Middle frontal gyrus (tissue), 1 donor: ENCODE data around the gene ZCCHC14.
"Not testable (repeated sequence)": the region's sequence is repeated elsewhere in the genome, so short reads cannot be mapped to it uniquely, and the experiment has no call there.

ENCODE experiments used
- DNase-seq: peaks from one replicate; pipeline ENCODE4 v3.0.0-alpha.2; 2015; ENCODE audit warnings: low spot score; ENCODE audit errors: extremely low spot score

The ZCCHC14 gene

GRCh38 chr16:87482266-87482665 is 10.6 kb downstream of the ZCCHC14 start:
- DNase-seq: no peak

GRCh38 chr16:87481711-87482110 is 11.1 kb downstream of the ZCCHC14 start:
- DNase-seq: not testable (repeated sequence)

GRCh38 chr16:87477209-87477981 is 15.4 kb downstream of the ZCCHC14 start:
- not testable (repeated sequence) for DNase-seq

GRCh38 chr16:87474566-87474996 is 18.2 kb downstream of the ZCCHC14 start:
- no peak for DNase-seq

GRCh38 chr16:87474017-87474416 is 18.8 kb downstream of the ZCCHC14 start:
- DNase-seq: no peak

GRCh38 chr16:87472935-87473334 is 19.9 kb downstream of the ZCCHC14 start:
- DNase-seq: no peak

- no peak for DNase-seq
These were observed 20.6 kb downstream of the ZCCHC14 start for GRCh38 chr16:87472142-87472778.

- no peak for DNase-seq
These were observed 21.3 kb downstream of the ZCCHC14 start for GRCh38 chr16:87471278-87472141.

- no peak for DNase-seq
These were observed 22.5 kb downstream of the ZCCHC14 start for GRCh38 chr16:87470332-87470731.

- no peak for DNase-seq
These were observed 23.7 kb downstream of the ZCCHC14 start for GRCh38 chr16:87469169-87469568.

GRCh38 chr16:87468550-87468949 is 24.3 kb downstream of the ZCCHC14 start:
- no peak for DNase-seq

GRCh38 chr16:87466975-87467501 is 25.8 kb downstream of the ZCCHC14 start:
- DNase-seq: no peak

GRCh38 chr16:87465879-87466278 is 26.9 kb downstream of the ZCCHC14 start:
- no peak for DNase-seq

- DNase-seq: no peak
These were observed 27.5 kb downstream of the ZCCHC14 start for GRCh38 chr16:87465306-87465705.

GRCh38 chr16:87464691-87465300 is 28.0 kb downstream of the ZCCHC14 start:
- no peak for DNase-seq

GRCh38 chr16:87463722-87464690 is 28.8 kb downstream of the ZCCHC14 start:
- no peak for DNase-seq

GRCh38 chr16:87461466-87461991 is 31.3 kb downstream of the ZCCHC14 start:
- DNase-seq: no peak

- no peak for DNase-seq
These were observed 31.9 kb downstream of the ZCCHC14 start for GRCh38 chr16:87460936-87461335.

- DNase-seq: no peak
These were observed 33.0 kb downstream of the ZCCHC14 start for GRCh38 chr16:87459833-87460232.

- no peak for DNase-seq
These were observed 33.8 kb downstream of the ZCCHC14 start for GRCh38 chr16:87459027-87459426.
